Natural killer cell (primary cell): ENCODE results near the gene CMBL. TPM values are rescaled to one million over a fixed set of nuclear protein-coding genes. Genes with fewer than 3 reads are reported as not detected.

Experiments used
- ATAC-seq, 3 donors: fragments of 150-1000 bp in 2 of 3; fragments of 200-7000 bp in 1 of 3; cut with Tn5 transposase; 1 replicate in 1 of 3; 2 replicates in 2 of 3; pipeline ENCODE4 v1.10.0; 2021; ENCODE audit warnings: mild to moderate bottlenecking in 2 of 3, moderate library complexity in 2 of 3
- DNase-seq, 2 donors: peaks; one replicate each; pipeline versions ENCODE4 v3.0.0 to v3.0.0-alpha.2; 2013 to 2021; ENCODE audit warnings: mixed read lengths in 1 of 2
- H3K27ac ChIP-seq: one replicate; pipeline ENCODE4 v1.5.1; 2013; ENCODE audit warnings: mild to moderate bottlenecking, low read length
- H3K27me3 ChIP-seq: one replicate; pipeline ENCODE4 v1.6.1; 2013; ENCODE audit warnings: low read length; ENCODE audit not compliant: control insufficient read depth, insufficient read depth
- H3K36me3 ChIP-seq: one replicate; pipeline ENCODE4 v1.6.1; 2013; ENCODE audit warnings: low read length; ENCODE audit not compliant: control insufficient read depth, insufficient read depth
- H3K4me1 ChIP-seq: one replicate; pipeline ENCODE4 v1.6.1; 2013; ENCODE audit warnings: low read length; ENCODE audit not compliant: control insufficient read depth, insufficient read depth
- H3K4me3 ChIP-seq: one replicate; pipeline ENCODE4 v1.5.1; 2013; ENCODE audit warnings: low read length
- H3K9me3 ChIP-seq: one replicate; pipeline ENCODE4 v1.6.1; 2013; ENCODE audit warnings: low read length; ENCODE audit not compliant: control insufficient read depth, insufficient read depth
- H3K27ac Mint-ChIP-seq, 2 donors: one replicate each; pipeline ENCODE4 v1.8.0; 2022; ENCODE audit warnings: mild to moderate bottlenecking in 2 of 2, mixed read lengths in 2 of 2, moderate library complexity in 1 of 2
- H3K27me3 Mint-ChIP-seq, 2 donors: one replicate each; pipeline ENCODE4 v1.8.0; 2022; ENCODE audit warnings: low read depth in 2 of 2, mixed read lengths in 2 of 2
- H3K36me3 Mint-ChIP-seq: one replicate; pipeline ENCODE4 v1.8.0; 2022; ENCODE audit warnings: mixed read lengths
- H3K4me1 Mint-ChIP-seq, 2 donors: one replicate each; pipeline ENCODE4 v1.8.0; 2022; ENCODE audit warnings: mixed read lengths in 2 of 2
- H3K4me3 Mint-ChIP-seq: one replicate; pipeline ENCODE4 v1.8.0; 2022; ENCODE audit warnings: mild to moderate bottlenecking, moderate library complexity, mixed read lengths
- H3K9me3 Mint-ChIP-seq, 2 donors: one replicate each; pipeline ENCODE4 v1.8.0; 2022; ENCODE audit warnings: mixed read lengths in 2 of 2
- CTCF ChIP-seq: fragments of 200-600 bp; IDR thresholded peaks from one replicate; pipeline ENCODE4 v1.8.0; 2022; ENCODE audit warnings: antibody characterized with exemption
- WGBS: methylation state at CpG from one replicate; pipeline ENCODE4 v1.1.7; 2013; ENCODE audit warnings: missing lambda C conversion rate; ENCODE audit not compliant: insufficient coverage; 5-methylcytosine and 5-hydroxymethylcytosine counted together
- intact Hi-C: fragments of 100-400 bp; cut with micrococcal nuclease; formaldehyde crosslinking; loops from one replicate; pipeline ENCODE4 v1.14.2; 2022
- total RNA-seq, 4 donors: library from RNA; stranded (reverse); fragments of 120-200 nt in 1 of 4; gene quantifications; one replicate each; pipeline versions ENCODE4 v1.2.3 to v1.2.4, GENCODE V29; 2013 to 2022

Gene CMBL
- total RNA-seq, 3 donors from 2014 or later (not counting 1 experiment from before 2014, with no cell fraction given): 0.45 to 1.0 TPM; not detected in 1

DNA sequence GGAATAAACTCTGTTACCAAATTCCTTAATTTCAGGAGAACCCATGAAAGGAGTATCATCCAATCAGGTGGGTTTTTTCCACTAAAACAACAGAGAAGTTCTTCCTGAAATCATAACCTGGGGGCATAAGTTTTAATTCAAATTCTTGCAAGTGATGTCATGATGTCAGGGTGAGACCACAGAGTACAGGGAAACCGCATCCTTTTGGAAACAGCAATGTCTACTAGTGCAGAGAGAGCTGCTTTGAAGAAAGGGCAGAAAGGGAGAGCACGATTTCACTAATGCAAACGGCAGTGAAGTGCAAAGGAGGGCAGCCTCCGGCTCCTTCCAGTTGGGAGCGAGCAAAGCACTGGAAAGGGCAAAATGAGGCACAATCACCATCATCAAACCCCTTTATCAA is 20.6 kb upstream of the CMBL start:
- Histone ChIP-seq H3K9me3 (no peaks in the 10 kb centered on the region), H3K4me1 (peaks cover 5% of the 10 kb centered on the region), H3K27ac (no peak overlapping the region), H3K27me3 (peaks cover 10% of the 10 kb centered on the region), H3K36me3 (no peaks in the 10 kb centered on the region), H3K4me3 (no peak overlapping the region)
- ATAC-seq: no peak
- H3K4me3 Mint-ChIP-seq: no peak overlapping the region
- H3K36me3 Mint-ChIP-seq: no peaks in the 10 kb centered on the region
- intact Hi-C loops: no loop called here
- 88% methylated on average over 5 of the region's 5 CpGs for WGBS
- peaks cover 22 to 31% of the 10 kb centered on the region in 2 donors for H3K27me3 Mint-ChIP-seq
- H3K27ac Mint-ChIP-seq: no peak overlapping the region
- no peak for TF ChIP-seq CTCF
- DNase-seq: no peak
- H3K4me1 Mint-ChIP-seq: peaks cover 5% of the 10 kb centered on the region in 2 donors
- H3K9me3 Mint-ChIP-seq: no peaks in the 10 kb centered on the region

DNA sequence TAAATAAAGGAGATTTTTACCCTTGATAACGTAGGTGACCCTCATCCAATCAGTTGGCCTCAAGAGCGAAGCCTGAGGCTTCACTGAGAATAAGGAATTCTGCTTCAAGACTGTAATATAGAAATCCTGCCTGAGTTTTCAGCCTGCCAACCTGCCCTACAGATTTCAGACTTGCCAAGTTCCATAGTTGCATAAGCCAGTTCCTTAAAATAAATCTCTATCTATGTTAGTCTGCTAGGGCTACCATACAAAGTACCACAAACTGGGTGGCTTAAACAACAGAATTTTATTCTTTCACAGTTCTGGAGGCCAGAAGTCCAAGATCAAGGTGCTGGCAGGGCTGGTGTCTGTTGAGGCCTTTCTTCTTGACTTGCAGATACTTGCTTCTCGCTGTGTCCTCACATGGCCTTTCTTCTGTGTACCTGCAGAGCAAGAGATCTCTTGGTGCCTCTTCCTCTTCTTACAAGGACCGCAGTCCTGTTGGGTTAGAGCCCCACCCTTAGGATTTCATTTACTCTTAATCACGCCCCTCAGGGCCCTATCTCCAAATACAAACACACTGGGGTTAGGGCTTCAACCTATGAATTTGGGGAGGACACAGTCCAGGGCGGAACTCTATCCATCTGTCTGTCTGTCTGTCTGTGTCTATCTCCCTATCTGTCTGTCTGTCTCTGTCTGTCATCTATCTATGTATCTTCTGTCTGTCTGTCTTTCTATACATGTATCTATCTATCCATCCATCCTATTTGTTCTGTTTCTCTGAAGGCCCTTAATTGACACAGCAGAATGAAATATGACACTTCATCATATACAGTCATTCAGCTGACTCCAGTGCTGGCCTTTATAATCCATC is 17.0 kb upstream of the CMBL start:
- Mint-ChIP-seq H3K36me3 (no peaks in the 10 kb centered on the region), H3K4me1 (no peaks in the 10 kb centered on the region), H3K27ac (no peak overlapping the region), H3K27me3 (peaks cover 0 to 7% of the 10 kb centered on the region in 2 donors), H3K9me3 (no peaks in the 10 kb centered on the region), H3K4me3 (no peak overlapping the region)
- no peak overlapping the region for H3K4me3 ChIP-seq
- no peaks in the 10 kb centered on the region for H3K27me3 ChIP-seq
- no peaks in the 10 kb centered on the region for H3K36me3 ChIP-seq
- WGBS: 93% methylated on average over 6 of the region's 6 CpGs
- no peak overlapping the region for H3K27ac ChIP-seq
- no peaks in the 10 kb centered on the region for H3K9me3 ChIP-seq
- intact Hi-C loops: no loop called here
- no peaks in the 10 kb centered on the region for H3K4me1 ChIP-seq
- DNase-seq (no peak), ATAC-seq (no peak)
- TF ChIP-seq CTCF: no peak

GRCh38 chr5:10323588-10324488 is 16.1 kb upstream of the CMBL start:
- no peaks in the 10 kb centered on the region for H3K36me3 Mint-ChIP-seq
- no peak overlapping the region for H3K4me3 Mint-ChIP-seq
- H3K27me3 ChIP-seq: no peaks in the 10 kb centered on the region
- H3K9me3 Mint-ChIP-seq: no peaks in the 10 kb centered on the region
- no peak overlapping the region for H3K27ac ChIP-seq
- DNase-seq (no peak), ATAC-seq (no peak)
- H3K27me3 Mint-ChIP-seq: no peaks in the 10 kb centered on the region
- H3K4me1 Mint-ChIP-seq: no peaks in the 10 kb centered on the region
- no peaks in the 10 kb centered on the region for H3K4me1 ChIP-seq
- no peak for TF ChIP-seq CTCF
- H3K9me3 ChIP-seq: no peaks in the 10 kb centered on the region
- no peak overlapping the region for H3K27ac Mint-ChIP-seq
- H3K36me3 ChIP-seq: no peaks in the 10 kb centered on the region
- intact Hi-C loops: no loop called here
- no peak overlapping the region for H3K4me3 ChIP-seq
- WGBS: 68% methylated on average over 6 of the region's 6 CpGs
